HG02759 (cell line): ENCODE results near the gene TNFRSF11A.

Experiments
- ATAC-seq: cut with Tn5 transposase; IDR thresholded peaks from one replicate; pipeline ENCODE4 v1.9.1; 2021; ENCODE audit warnings: mild to moderate bottlenecking, moderate library complexity; ENCODE audit not compliant: unreplicated experiment

The TNFRSF11A gene

GRCh38 chr18:62341473-62341872, 16.4 kb downstream of the TNFRSF11A start:
- ATAC-seq = no peak

DNA sequence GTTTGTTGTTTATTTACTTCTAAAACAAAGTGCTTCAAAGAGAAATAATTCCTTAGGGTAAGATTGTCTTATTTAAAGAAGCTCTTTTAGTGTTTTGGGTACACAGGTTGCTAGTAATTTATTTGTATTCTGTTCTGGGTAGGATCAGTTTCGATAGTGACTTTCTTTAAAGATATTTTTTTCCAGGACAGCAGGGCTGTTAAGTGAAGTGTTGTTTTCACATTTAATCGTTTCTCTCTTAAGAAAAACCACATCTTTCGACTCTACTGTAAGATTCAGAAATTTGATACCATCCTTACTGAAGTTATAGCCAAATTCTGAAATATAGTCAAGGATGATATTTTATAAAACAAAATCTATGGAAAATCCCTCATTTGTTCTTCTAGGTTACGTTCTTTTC, 17.8 kb downstream of the TNFRSF11A start:
- ATAC-seq = no peak

- ATAC-seq = no peak
Measured at GRCh38 chr18:62343316-62343715, 18.2 kb downstream of the TNFRSF11A start.

- ATAC-seq = peak; percentile 74
Measured at GRCh38 chr18:62345909-62346308, 20.8 kb downstream of the TNFRSF11A start.

DNA sequence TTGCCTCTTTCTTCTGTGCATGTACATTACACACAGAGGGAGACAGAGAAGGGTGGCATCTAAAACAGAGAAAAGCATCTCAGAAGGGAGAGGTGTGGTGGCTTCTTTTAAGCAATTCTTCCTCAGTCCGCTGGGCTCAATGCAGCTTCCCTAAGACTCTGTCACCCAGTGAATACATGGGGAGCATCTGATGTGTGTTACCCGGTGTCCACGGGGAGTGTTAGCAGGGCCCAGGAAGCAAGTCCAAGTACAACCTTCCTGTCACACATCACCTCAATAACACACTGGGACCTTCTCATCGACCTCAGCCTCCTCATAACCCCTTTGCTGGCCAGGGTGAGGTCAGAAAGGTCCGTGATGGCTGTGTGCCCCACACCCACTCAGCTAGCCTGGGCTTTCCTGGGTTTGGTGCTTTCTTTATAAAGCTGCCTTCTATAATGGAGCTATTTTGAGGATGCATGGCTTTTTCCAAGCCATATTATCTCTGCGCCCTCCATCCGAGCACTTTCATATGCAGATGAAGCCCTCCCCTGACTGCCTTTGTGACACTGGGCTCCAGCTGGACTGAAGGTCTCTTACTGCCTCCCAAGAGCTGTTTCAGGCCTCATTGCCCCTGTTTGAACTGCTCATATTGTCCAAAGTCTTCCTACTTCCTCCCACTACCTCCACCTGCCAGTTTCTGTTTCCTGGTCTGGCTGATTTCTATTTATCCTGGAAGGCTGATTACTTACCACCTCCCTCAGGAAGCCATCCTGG, 21.4 kb downstream of the TNFRSF11A start:
- ATAC-seq = no peak

- ATAC-seq = no peak
Measured at GRCh38 chr18:62347089-62347506, 22.0 kb downstream of the TNFRSF11A start.

DNA sequence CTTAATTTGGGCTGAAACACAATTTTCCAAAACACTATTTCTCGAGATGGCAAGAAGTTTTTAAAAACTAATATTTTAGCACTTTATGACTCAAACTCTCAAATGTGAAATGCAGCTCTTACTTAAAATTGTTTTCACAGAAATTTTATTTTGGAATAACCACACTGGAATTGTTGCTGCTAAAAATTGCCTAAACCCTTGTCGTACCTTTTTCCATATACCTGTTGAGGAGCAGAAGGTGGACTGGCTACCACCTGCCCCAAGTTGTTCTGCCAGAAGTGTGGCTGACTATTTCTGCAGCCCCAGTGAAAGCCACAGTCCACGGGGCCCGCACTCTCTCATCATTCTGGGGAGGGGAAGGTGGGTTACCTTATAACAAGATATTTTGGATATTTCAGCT, 23.4 kb downstream of the TNFRSF11A start:
- ATAC-seq = no peak

GRCh38 chr18:62353170-62353569, 28.1 kb downstream of the TNFRSF11A start:
- ATAC-seq = no peak

GRCh38 chr18:62354151-62354550, 29.0 kb downstream of the TNFRSF11A start:
- no peak for ATAC-seq

DNA sequence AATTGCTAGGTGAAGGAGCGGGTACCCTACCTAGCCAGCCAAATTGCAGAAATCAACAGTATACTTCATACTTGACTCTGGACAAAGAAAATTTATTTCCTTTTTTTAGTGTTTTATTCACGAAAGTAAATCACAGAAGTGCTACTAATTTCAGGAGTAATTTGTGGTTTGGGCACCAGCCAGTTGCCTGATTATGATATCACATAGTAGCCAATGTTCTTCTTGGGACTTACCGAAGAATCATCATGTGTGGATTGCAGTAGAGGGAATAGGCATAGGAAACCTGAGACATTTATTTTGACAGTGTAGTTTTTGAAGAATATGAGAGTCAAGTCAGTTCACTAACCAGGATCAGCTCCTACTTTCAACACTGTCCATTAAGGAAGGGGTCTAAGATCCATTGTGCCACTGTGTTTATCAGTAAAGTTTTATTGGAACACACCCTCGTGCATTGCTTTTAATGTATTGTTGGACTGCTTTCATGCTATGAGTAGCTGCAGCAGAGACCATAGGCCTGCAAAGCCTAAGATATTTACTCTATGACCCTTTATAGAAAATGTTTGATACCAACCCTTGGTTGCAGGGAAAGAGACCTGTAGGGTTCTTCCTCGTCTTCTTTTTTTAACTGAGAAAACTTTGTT, 32.1 kb downstream of the TNFRSF11A start:
- peak; percentile 68 for ATAC-seq

DNA sequence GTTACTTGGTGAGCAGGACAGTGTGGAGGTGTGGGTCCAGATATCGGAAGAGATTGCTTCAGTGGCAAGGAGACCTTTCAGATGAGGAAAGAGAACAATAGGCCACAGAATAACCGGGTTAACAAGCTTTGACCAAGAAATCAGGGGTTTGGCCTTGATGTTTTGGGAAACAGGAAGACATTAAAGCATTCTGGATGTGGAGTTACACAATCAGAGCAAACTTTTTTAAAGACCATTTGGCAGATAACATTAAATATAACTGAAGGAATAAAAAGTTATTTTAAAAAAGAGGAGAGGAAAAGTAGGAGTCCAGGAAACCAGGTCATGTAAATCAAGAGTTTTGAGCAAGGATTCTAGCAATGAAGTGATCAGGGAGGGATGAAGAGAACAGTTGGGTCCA, 35.7 kb downstream of the TNFRSF11A start:
- ATAC-seq = no peak

GRCh38 chr18:62361288-62361687, 36.2 kb downstream of the TNFRSF11A start:
- no peak for ATAC-seq

GRCh38 chr18:62364558-62364957, 39.4 kb downstream of the TNFRSF11A start:
- no peak for ATAC-seq

- no peak for ATAC-seq
Measured at GRCh38 chr18:62365420-62365819, 40.3 kb downstream of the TNFRSF11A start.

- ATAC-seq = no peak
Measured at GRCh38 chr18:62366992-62367391, 41.9 kb downstream of the TNFRSF11A start.

DNA sequence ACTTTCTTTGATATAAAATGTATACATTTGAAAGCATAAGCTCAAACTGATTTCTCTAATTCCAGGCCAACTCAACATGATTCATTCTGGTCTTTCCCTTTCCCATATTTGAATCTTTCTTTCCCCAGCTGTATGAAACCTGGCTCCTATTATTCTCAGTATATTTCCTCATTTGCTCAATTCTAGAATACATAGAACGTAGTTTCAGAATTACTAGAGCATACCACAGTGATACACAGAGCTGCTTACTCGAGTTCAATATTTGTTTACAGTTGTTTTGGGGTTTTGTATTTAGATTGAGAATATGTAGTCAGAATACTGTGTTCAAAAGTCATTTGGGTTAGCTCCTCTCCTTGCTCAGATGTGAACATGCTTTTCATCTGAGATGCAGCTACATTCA, 43.0 kb downstream of the TNFRSF11A start:
- peak; percentile 56 for ATAC-seq

DNA sequence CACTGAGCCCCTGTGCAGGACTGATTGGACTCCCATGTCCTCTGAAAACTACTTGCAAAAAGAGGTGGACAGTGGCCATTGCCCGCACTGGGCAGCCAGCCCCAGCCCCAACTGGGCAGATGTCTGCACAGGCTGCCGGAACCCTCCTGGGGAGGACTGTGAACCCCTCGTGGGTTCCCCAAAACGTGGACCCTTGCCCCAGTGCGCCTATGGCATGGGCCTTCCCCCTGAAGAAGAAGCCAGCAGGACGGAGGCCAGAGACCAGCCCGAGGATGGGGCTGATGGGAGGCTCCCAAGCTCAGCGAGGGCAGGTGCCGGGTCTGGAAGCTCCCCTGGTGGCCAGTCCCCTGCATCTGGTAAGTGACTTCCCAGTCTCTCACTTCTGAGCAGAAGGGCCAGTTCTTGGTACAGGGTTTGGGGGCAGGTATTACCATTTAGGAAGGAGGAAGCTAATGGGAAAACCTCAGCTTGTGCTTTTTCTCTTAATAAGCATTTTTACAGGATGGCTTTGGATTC, 44.1 kb downstream of the TNFRSF11A start:
- ATAC-seq = no peak

DNA sequence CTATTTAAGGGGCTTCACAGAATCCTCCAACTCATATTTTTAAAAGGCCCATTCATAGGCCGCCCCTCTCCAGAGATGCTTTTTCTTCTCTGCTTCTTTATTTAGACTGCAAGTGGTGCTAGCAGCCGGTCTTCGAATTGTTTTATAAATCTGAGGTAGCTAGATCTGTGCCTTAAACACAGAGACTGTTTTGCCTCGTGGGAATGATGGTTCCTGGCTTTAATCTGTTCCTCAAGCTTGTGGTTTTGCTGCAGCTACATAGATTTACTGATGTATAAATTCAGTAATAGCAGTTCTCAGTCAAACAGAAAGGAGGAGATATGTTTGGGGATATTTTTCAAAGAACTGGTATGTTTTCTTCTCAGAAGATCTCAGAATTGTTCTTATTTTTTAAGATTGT, 45.3 kb downstream of the TNFRSF11A start:
- ATAC-seq = no peak

DNA sequence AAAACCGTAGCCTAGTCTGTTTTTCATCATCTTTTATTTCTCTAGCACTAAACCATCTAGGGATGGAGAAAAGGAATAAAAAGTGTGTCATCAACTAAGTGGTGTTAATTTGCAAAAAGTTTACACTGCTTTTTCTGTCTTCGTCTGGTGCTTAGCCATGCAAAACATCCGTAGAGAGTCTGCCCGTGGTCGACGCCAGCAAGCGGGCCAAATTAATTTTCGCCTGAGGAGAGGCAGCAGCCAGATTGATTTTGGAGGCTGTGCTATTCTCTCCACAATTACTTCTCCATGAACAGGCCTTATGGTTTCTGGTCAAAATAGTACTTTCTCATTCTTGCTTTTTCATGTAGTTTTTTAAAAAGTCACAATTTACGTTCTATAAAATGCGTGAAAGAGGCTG, 46.3 kb downstream of the TNFRSF11A start:
- no peak for ATAC-seq

- peak; percentile 75 for ATAC-seq
Measured at GRCh38 chr18:62372156-62372555, 47.0 kb downstream of the TNFRSF11A start.

DNA sequence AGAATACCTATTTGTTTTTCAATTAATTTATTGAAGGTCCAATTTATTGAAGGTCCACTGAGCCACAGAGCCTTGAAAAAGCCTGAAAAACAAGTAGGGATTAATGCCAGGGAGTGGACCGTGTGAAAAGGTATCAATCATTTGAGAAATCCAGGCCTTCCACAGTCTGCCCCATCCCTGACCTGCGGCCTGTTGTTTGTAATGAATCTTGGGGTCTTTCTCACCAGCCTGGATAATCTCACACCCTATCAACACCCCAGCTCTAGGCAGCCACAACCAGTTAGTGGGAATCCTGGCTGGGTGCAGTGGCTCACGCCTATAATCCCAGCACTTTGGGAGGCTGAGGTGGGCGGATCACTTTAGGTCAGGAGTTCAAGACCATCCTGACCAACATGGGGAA, 47.8 kb downstream of the TNFRSF11A start:
- ATAC-seq = no peak

DNA sequence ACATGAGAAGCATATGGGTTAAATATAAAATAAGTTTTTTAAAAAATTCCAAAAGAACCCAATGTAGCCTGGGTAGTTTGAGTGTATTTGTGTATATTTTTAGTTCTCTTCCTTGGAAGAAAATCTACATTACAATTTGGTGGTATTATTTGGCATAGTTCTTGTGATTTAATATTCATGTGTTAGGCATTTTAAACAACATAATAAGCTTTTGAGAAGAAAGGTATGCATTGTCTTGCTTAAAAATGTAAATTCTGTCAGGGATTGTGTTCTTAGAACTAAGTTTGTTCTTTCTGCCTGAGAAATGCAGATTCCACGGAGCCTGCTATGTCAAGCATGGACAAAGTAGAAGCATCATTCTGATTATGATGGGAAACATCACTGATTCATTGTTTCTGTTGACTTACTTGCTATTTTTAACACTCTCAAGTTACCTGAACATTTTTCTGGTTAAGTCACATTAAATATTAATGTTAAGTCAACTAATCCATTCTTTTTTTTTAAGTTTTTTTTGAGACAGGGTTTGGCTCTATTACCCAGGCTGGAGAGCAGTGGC, 49.4 kb downstream of the TNFRSF11A start:
- no peak for ATAC-seq
